HEK293 (cell line): ENCODE data around the gene TRIM69.

Source experiments
- CTCF ChIA-PET: fragments of 350-600 bp; formaldehyde crosslinking; extraction: SDS; loops from one replicate; lab custom pipeline; 2021; ENCODE audit warnings: antibody characterized with exemption; lab: Yijun Ruan, JAX
- POLR2A ChIA-PET: fragments of 300-600 bp; formaldehyde crosslinking; extraction: SDS; loops from one replicate; lab custom pipeline; 2020; ENCODE audit warnings: antibody characterized with exemption, inconsistent platforms; lab: Yijun Ruan, JAX
- H3K27ac ChIP-seq: fragments of 200-500 bp; sonication (Bioruptor generic); 2 replicates; pipeline ENCODE4 v1.5.1; 2014; ENCODE audit warnings: low read depth, low read length, control low read depth, inconsistent platforms; ENCODE audit errors: extremely low read depth
- H3K36me3 ChIP-seq, 2 experiments: fragments of 200-500 bp in 1 of 2; sonication (Bioruptor generic) in 1 of 2; 1 replicate in 1 of 2; 2 replicates in 1 of 2; pipeline ENCODE4 v1.5.1; 2014 to 2017; ENCODE audit warnings: inconsistent platforms in 2 of 2, low read length in 2 of 2; ENCODE audit not compliant: control insufficient read depth in 2 of 2, insufficient read depth in 1 of 2
- H3K4me1 ChIP-seq: fragments of 200-500 bp; sonication (Bioruptor generic); 2 replicates; pipeline ENCODE4 v1.5.1; 2014; ENCODE audit warnings: mild to moderate bottlenecking, low read length, inconsistent platforms; ENCODE audit not compliant: control insufficient read depth, insufficient read depth
- H3K4me3 ChIP-seq: 2 replicates; pipeline ENCODE4 v1.5.1; 2011; ENCODE audit warnings: low read depth, mild to moderate bottlenecking, control low read depth, low read length, moderate library complexity
- H3K9me3 ChIP-seq: fragments of 200-500 bp; sonication (Bioruptor generic); 2 replicates; pipeline ENCODE4 v1.5.1; 2014; ENCODE audit warnings: low read depth, low read length, inconsistent platforms; ENCODE audit not compliant: control insufficient read depth, insufficient read depth
- MYNN ChIP-seq: fragments of 450-650 bp; formaldehyde crosslinking; IDR thresholded peaks from 2 replicates; pipeline ENCODE4 v1.5.1; 2016; ENCODE audit warnings: missing biosample characterization, missing genetic modification characterization, borderline replicate concordance
- ZBTB1 ChIP-seq: fragments of 450-650 bp; formaldehyde crosslinking; IDR thresholded peaks from 2 replicates; pipeline ENCODE4 v1.5.1; 2016; ENCODE audit warnings: missing biosample characterization, missing genetic modification characterization
- ZBTB20 ChIP-seq: fragments of 450-650 bp; formaldehyde crosslinking; IDR thresholded peaks from 2 replicates; pipeline ENCODE4 v1.5.1; 2016; ENCODE audit warnings: missing biosample characterization, missing genetic modification characterization
- ZNF114 ChIP-seq: fragments of 450-650 bp; formaldehyde crosslinking; IDR thresholded peaks from 2 replicates; pipeline ENCODE4 v1.5.0; 2017; ENCODE audit warnings: missing biosample characterization, missing genetic modification characterization
- ZNF121 ChIP-seq: fragments of 450-650 bp; formaldehyde crosslinking; IDR thresholded peaks from 2 replicates; pipeline ENCODE4 v1.5.1; 2016; ENCODE audit warnings: missing biosample characterization, missing genetic modification characterization
- ZNF138 ChIP-seq: fragments of 450-650 bp; formaldehyde crosslinking; IDR thresholded peaks from 2 replicates; pipeline ENCODE4 v1.5.1; 2016; ENCODE audit warnings: missing biosample characterization, missing genetic modification characterization, borderline replicate concordance
- ZNF274 ChIP-seq, 2 experiments: fragments of 200-500 bp in 1 of 2; fragments of 450-650 bp in 1 of 2; sonication (Bioruptor generic) in 1 of 2; formaldehyde crosslinking in 1 of 2; IDR thresholded peaks; 2 replicates each; pipeline versions ENCODE4 v1.5.1 to v1.6.1; 2014 to 2016; ENCODE audit warnings: borderline replicate concordance in 1 of 2, inconsistent platforms in 1 of 2, low read length in 1 of 2, missing biosample characterization in 1 of 2, missing genetic modification characterization in 1 of 2
- ZNF341 ChIP-seq: fragments of 450-650 bp; formaldehyde crosslinking; IDR thresholded peaks from 2 replicates; pipeline ENCODE4; 2016; ENCODE audit warnings: low read depth, missing biosample characterization, missing genetic modification characterization
- ZNF48 ChIP-seq: fragments of 450-650 bp; formaldehyde crosslinking; IDR thresholded peaks from 2 replicates; pipeline ENCODE4 v1.5.1; 2016; ENCODE audit warnings: missing biosample characterization, missing genetic modification characterization
- ZNF544 ChIP-seq: fragments of 450-650 bp; formaldehyde crosslinking; IDR thresholded peaks from 2 replicates; pipeline ENCODE4 v1.5.0; 2017; ENCODE audit warnings: missing biosample characterization, missing genetic modification characterization
- ZNF549 ChIP-seq: fragments of 450-650 bp; IDR thresholded peaks from 2 replicates; pipeline ENCODE4 v1.5.1; 2018; ENCODE audit warnings: missing biosample characterization, missing genetic modification characterization, mild to moderate bottlenecking, inconsistent platforms, moderate library complexity
- ZNF555 ChIP-seq: fragments of 450-650 bp; formaldehyde crosslinking; conservative IDR thresholded peaks from 2 replicates; pipeline ENCODE4 v1.5.1; 2017; ENCODE audit warnings: missing biosample characterization, mild to moderate bottlenecking, missing genetic modification characterization, inconsistent platforms
- ZNF561 ChIP-seq: fragments of 450-650 bp; IDR thresholded peaks from 2 replicates; pipeline ENCODE4 v1.5.1; 2018; ENCODE audit warnings: missing biosample characterization, missing genetic modification characterization, borderline replicate concordance
- ZNF76 ChIP-seq: fragments of 450-650 bp; formaldehyde crosslinking; IDR thresholded peaks from 2 replicates; pipeline ENCODE4; 2016; ENCODE audit warnings: low read depth, missing biosample characterization, missing genetic modification characterization, borderline replicate concordance
- TF ChIP-seq, protein P1 (sequence below): fragments of 450-650 bp; formaldehyde crosslinking; optimal IDR thresholded peaks from 2 replicates; pipeline ENCODE3; 2016; ENCODE audit warnings: missing biosample characterization, mild to moderate bottlenecking, missing genetic modification characterization
- TF ChIP-seq, protein P2 (sequence below): fragments of 450-650 bp; IDR thresholded peaks from 2 replicates; pipeline ENCODE4 v1.5.1; 2018; ENCODE audit warnings: missing biosample characterization, missing genetic modification characterization
- TF ChIP-seq, protein P3 (sequence below): fragments of 450-650 bp; formaldehyde crosslinking; IDR thresholded peaks from 2 replicates; pipeline ENCODE4 v1.5.0; 2017; ENCODE audit warnings: missing biosample characterization, missing genetic modification characterization, borderline replicate concordance
- TF ChIP-seq, protein P4 (sequence below): fragments of 450-650 bp; formaldehyde crosslinking; IDR thresholded peaks from 2 replicates; pipeline ENCODE4 v1.5.1; 2016; ENCODE audit warnings: missing biosample characterization, missing genetic modification characterization
- TF ChIP-seq, protein P5 (sequence below): fragments of 450-650 bp; formaldehyde crosslinking; IDR thresholded peaks from 2 replicates; pipeline ENCODE4 v1.5.1; 2017; ENCODE audit warnings: missing biosample characterization, missing genetic modification characterization

TRIM69 gene

DNA sequence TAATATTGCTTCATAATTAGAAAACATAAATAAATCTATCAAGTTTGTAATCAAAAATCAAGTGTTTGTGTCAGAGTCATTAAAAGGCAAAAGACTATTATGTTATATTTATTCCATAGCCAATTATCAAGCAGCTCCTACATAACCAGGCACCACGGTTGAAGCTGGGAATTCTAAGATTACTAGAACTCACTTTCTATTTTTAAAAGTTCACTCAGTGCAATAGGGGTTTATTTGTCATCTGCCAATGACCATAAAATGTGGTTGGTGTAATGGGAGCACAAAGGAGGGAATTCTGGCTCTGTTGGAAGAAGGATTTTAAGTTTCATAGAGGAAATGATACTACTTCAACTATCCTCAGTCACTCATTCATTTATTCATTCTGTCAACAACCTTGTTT, 57.7 kb downstream of the TRIM69 start:
- no peaks in the 10 kb centered on the region for H3K4me1 ChIP-seq
- CTCF ChIA-PET: interaction anchor here (0.5 kb wide), 1 partner anchor 1024 kb away, joined by 3 read pairs; no protein-coding TSS in a partner anchor
- no peaks in the 10 kb centered on the region for H3K36me3 ChIP-seq
- TF ChIP-seq, protein P1, sequence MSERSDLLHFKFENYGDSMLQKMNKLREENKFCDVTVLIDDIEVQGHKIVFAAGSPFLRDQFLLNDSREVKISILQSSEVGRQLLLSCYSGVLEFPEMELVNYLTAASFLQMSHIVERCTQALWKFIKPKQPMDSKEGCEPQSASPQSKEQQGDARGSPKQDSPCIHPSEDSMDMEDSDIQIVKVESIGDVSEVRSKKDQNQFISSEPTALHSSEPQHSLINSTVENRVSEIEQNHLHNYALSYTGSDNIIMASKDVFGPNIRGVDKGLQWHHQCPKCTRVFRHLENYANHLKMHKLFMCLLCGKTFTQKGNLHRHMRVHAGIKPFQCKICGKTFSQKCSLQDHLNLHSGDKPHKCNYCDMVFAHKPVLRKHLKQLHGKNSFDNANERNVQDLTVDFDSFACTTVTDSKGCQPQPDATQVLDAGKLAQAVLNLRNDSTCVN: no peak
- no peak for TF ChIP-seq MYNN
- TF ChIP-seq, protein P2, sequence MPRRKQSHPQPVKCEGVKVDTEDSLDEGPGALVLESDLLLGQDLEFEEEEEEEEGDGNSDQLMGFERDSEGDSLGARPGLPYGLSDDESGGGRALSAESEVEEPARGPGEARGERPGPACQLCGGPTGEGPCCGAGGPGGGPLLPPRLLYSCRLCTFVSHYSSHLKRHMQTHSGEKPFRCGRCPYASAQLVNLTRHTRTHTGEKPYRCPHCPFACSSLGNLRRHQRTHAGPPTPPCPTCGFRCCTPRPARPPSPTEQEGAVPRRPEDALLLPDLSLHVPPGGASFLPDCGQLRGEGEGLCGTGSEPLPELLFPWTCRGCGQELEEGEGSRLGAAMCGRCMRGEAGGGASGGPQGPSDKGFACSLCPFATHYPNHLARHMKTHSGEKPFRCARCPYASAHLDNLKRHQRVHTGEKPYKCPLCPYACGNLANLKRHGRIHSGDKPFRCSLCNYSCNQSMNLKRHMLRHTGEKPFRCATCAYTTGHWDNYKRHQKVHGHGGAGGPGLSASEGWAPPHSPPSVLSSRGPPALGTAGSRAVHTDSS (tag by site-specific recombination): no peak
- TF ChIP-seq, protein P3, sequence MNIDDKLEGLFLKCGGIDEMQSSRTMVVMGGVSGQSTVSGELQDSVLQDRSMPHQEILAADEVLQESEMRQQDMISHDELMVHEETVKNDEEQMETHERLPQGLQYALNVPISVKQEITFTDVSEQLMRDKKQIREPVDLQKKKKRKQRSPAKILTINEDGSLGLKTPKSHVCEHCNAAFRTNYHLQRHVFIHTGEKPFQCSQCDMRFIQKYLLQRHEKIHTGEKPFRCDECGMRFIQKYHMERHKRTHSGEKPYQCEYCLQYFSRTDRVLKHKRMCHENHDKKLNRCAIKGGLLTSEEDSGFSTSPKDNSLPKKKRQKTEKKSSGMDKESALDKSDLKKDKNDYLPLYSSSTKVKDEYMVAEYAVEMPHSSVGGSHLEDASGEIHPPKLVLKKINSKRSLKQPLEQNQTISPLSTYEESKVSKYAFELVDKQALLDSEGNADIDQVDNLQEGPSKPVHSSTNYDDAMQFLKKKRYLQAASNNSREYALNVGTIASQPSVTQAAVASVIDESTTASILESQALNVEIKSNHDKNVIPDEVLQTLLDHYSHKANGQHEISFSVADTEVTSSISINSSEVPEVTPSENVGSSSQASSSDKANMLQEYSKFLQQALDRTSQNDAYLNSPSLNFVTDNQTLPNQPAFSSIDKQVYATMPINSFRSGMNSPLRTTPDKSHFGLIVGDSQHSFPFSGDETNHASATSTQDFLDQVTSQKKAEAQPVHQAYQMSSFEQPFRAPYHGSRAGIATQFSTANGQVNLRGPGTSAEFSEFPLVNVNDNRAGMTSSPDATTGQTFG (tag by site-specific recombination): no peak
- TF ChIP-seq ZBTB20: no peak
- TF ChIP-seq ZNF341 (tag by site-specific recombination): no peak
- no peak for TF ChIP-seq ZNF549 (tag by site-specific recombination)
- no peak for TF ChIP-seq ZNF274 (IDR thresholded peaks at IDR 0.05; ENCODE audit: low read length)
- no peak for TF ChIP-seq ZNF274 (tag by site-specific recombination; IDR thresholded peaks at IDR 0.05; ENCODE audit: borderline replicate concordance)
- TF ChIP-seq, protein P4, sequence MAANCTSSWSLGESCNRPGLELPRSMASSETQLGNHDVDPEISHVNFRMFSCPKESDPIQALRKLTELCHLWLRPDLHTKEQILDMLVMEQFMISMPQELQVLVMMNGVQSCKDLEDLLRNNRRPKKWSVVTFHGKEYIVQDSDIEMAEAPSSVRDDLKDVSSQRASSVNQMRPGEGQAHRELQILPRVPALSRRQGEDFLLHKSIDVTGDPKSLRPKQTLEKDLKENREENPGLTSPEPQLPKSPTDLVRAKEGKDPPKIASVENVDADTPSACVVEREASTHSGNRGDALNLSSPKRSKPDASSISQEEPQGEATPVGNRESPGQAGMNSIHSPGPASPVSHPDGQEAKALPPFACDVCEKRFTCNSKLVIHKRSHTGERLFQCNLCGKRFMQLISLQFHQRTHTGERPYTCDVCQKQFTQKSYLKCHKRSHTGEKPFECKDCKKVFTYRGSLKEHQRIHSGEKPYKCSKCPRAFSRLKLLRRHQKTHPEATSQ (tag by site-specific recombination): no peak
- no peak for TF ChIP-seq ZNF48 (tag by site-specific recombination)
- no peak for TF ChIP-seq ZNF561
- no peak for TF ChIP-seq ZNF138
- TF ChIP-seq, protein P5, sequence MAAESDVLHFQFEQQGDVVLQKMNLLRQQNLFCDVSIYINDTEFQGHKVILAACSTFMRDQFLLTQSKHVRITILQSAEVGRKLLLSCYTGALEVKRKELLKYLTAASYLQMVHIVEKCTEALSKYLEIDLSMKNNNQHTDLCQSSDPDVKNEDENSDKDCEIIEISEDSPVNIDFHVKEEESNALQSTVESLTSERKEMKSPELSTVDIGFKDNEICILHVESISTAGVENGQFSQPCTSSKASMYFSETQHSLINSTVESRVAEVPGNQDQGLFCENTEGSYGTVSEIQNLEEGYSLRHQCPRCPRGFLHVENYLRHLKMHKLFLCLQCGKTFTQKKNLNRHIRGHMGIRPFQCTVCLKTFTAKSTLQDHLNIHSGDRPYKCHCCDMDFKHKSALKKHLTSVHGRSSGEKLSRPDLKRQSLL (tag by site-specific recombination): no peak
- no peak for TF ChIP-seq ZNF555
- no peak for TF ChIP-seq ZNF544
- TF ChIP-seq ZNF121 (tag by site-specific recombination): no peak
- no peak for TF ChIP-seq ZNF76 (tag by site-specific recombination)
- no peak for TF ChIP-seq ZNF114 (tag by site-specific recombination)
- no peak for TF ChIP-seq ZBTB1 (tag by site-specific recombination)
- TF ChIP-seq, all 188 proteins: peak for 0
- POLR2A ChIA-PET: no interaction called here
- Histone ChIP-seq H3K4me3 (no peak overlapping the region), H3K9me3 (no peaks in the 10 kb centered on the region), H3K27ac (no peak overlapping the region)
